Stimulated activated CD4-positive, alpha-beta T cell treated with anti-CD3 and anti-CD28 coated beads, Interleukin-15, amount 100 ng/mL, for 24 hours (primary cell): ENCODE measurements around the gene HSPA1A.
"Not testable (repeated sequence)": the region's sequence is repeated elsewhere in the genome, so short reads cannot be mapped to it uniquely, and the experiment has no call there.

Experiments
- DNase-seq: peaks from one replicate; pipeline ENCODE4 v3.0.0-alpha.2; 2020

HSPA1A gene

GRCh38 chr6:31781244-31782125 lies 33.9 kb upstream of the HSPA1A start:
- no peak for DNase-seq

GRCh38 chr6:31782126-31782855 lies 33.1 kb upstream of the HSPA1A start:
- no peak for DNase-seq

- DNase-seq: no peak
These were observed 31.0 kb upstream of the HSPA1A start for GRCh38 chr6:31784098-31784925.

- no peak for DNase-seq
These were observed 29.9 kb upstream of the HSPA1A start for GRCh38 chr6:31785475-31785874.

GRCh38 chr6:31791324-31792089 lies 23.8 kb upstream of the HSPA1A start:
- DNase-seq: peak; percentile 59

- no peak for DNase-seq
These were observed 23.3 kb upstream of the HSPA1A start for GRCh38 chr6:31792090-31792374.

- peak; percentile 34 for DNase-seq
These were observed 22.6 kb upstream of the HSPA1A start for GRCh38 chr6:31792761-31793171.

GRCh38 chr6:31793927-31794245 lies 21.5 kb upstream of the HSPA1A start:
- DNase-seq: not testable (repeated sequence)

GRCh38 chr6:31794294-31794865 lies 21.0 kb upstream of the HSPA1A start:
- no peak for DNase-seq

GRCh38 chr6:31794866-31795615 lies 20.3 kb upstream of the HSPA1A start:
- peak; percentile 28 for DNase-seq

GRCh38 chr6:31795616-31796298 lies 19.6 kb upstream of the HSPA1A start, which contains the start of gene VARS1:
Gene VARS1, minus strand, starts transcription at chr6:31795752. Its CDS starts 535 bp downstream, at chr6:31795217.
- DNase-seq: peak; percentile 91

GRCh38 chr6:31796993-31797385 lies 18.4 kb upstream of the HSPA1A start:
- no peak for DNase-seq

GRCh38 chr6:31797588-31797987 lies 17.8 kb upstream of the HSPA1A start:
- peak; percentile 32 for DNase-seq

- DNase-seq: no peak
These were observed 15.6 kb upstream of the HSPA1A start for GRCh38 chr6:31799781-31800180.

GRCh38 chr6:31801031-31801927 lies 14.1 kb upstream of the HSPA1A start:
- not testable (repeated sequence) for DNase-seq

- DNase-seq: no peak
These were observed 9.3 kb upstream of the HSPA1A start for GRCh38 chr6:31805939-31806469.

GRCh38 chr6:31806470-31807272 lies 8.7 kb upstream of the HSPA1A start, which contains the start of gene LSM2:
Gene LSM2, minus strand, starts transcription at chr6:31806966. Its CDS starts 209 bp downstream, at chr6:31806757.
- peak; percentile 98 for DNase-seq

- DNase-seq: not testable (repeated sequence)
These were observed 6.7 kb upstream of the HSPA1A start for GRCh38 chr6:31808599-31808998.
